HepG2 (cell line): ENCODE results near the gene KCNMA1. TPM values are rescaled to one million over a fixed set of nuclear protein-coding genes. Genes with fewer than 3 reads are reported as not detected.

ENCODE experiments used
- ATAC-seq: fragments of 200-7000 bp; cut with Tn5 transposase; 3 replicates; pipeline ENCODE4 v1.9.1; 2020; ENCODE audit warnings: mild to moderate bottlenecking, moderate library complexity
- BruUV-seq: library from RNA; stranded (reverse); fragments of 400-500 nt; replicated peaks from 2 replicates; lab custom pipeline; 2021; lab: Mats Ljungman, UMichigan
- CTCF ChIA-PET: fragments of 300-600 bp; formaldehyde crosslinking; extraction: SDS; loops from one replicate; lab custom pipeline; 2021; ENCODE audit warnings: low total read pairs, inconsistent platforms, low intra/inter-chr PET ratio; lab: Yijun Ruan, JAX
- POLR2A ChIA-PET: fragments of 350-600 bp; sonication (Branson Sonifier 250); formaldehyde crosslinking; loops from one replicate; lab custom pipeline; 2020; ENCODE audit warnings: antibody characterized with exemption, inconsistent platforms; lab: Yijun Ruan, JAX
- DNase-seq: peaks from one replicate; pipeline ENCODE4 v3.0.0-alpha.2; 2015; ENCODE audit warnings: low spot score
- FAIRE-seq: peaks from 3 replicates; lab custom pipeline; 2011; peaks lifted over from hg19 to GRCh38; lab: Jason Lieb, UNC
- H2AFZ ChIP-seq: one replicate; pipeline ENCODE4 v1.6.1; 2011; ENCODE audit warnings: low read length, inconsistent platforms
- H3K27ac ChIP-seq: fragments of 300-600 bp; 3 replicates; pipeline ENCODE4 v1.8.0; 2011; ENCODE audit warnings: mixed run types, mild to moderate bottlenecking, mixed read lengths, low read length, inconsistent platforms; ENCODE audit not compliant: insufficient read depth; ENCODE audit errors: extremely low read length
- H3K27me3 ChIP-seq, 2 experiments: fragments of 200-600 bp in 1 of 2; 2 replicates in 1 of 2; 3 replicates in 1 of 2; pipeline versions ENCODE4 v1.6.0 to v1.8.0; 2011; ENCODE audit warnings: low read length in 2 of 2, mild to moderate bottlenecking in 2 of 2, moderate library complexity in 2 of 2, inconsistent platforms in 1 of 2; ENCODE audit not compliant: insufficient read depth in 2 of 2, control insufficient read depth in 1 of 2
- H3K36me3 ChIP-seq, 2 experiments: fragments of 200-600 bp in 1 of 2; replicated peaks in 1 of 2; 2 replicates in 1 of 2; 3 replicates in 1 of 2; pipeline versions ENCODE4 v1.5.1 to v1.8.0; 2011; ENCODE audit warnings: low read length in 2 of 2, inconsistent platforms in 1 of 2; ENCODE audit not compliant: insufficient read depth in 2 of 2, control insufficient read depth in 1 of 2
- H3K4me1 ChIP-seq: 2 replicates; pipeline ENCODE4 v1.5.1; 2012; ENCODE audit warnings: low read length, inconsistent platforms; ENCODE audit not compliant: insufficient read depth
- H3K4me2 ChIP-seq: 2 replicates; pipeline ENCODE4 v1.6.0; 2011; ENCODE audit warnings: low read depth, low read length, inconsistent platforms
- H3K4me3 ChIP-seq, 3 experiments: fragments of 200-600 bp in 1 of 3; sonication (generic), shearing (Covaris generic) in 1 of 3; replicated peaks in 1 of 3; 2 replicates each; pipeline ENCODE4 v1.5.1; 2011 to 2016; ENCODE audit warnings: low read length in 3 of 3, inconsistent platforms in 2 of 3, low read depth in 2 of 3, mild to moderate bottlenecking in 2 of 3, control low read depth in 1 of 3, mixed read lengths in 1 of 3; ENCODE audit not compliant: insufficient read depth in 1 of 3
- H3K79me2 ChIP-seq: one replicate; pipeline ENCODE4 v1.6.1; 2011; ENCODE audit warnings: low read length, inconsistent platforms; ENCODE audit not compliant: insufficient read depth
- H3K9ac ChIP-seq: 2 replicates; pipeline ENCODE4 v1.6.0; 2011; ENCODE audit warnings: mild to moderate bottlenecking, low read depth, low read length, inconsistent platforms; ENCODE audit not compliant: insufficient read depth
- H3K9me3 ChIP-seq: 2 replicates; pipeline ENCODE4 v1.5.1; 2012; ENCODE audit warnings: mild to moderate bottlenecking, low read length
- H4K20me1 ChIP-seq: 2 replicates; pipeline ENCODE4 v1.6.0; 2011; ENCODE audit warnings: inconsistent platforms, mild to moderate bottlenecking, low read length, moderate library complexity; ENCODE audit not compliant: insufficient read depth
- HNRNPH1 ChIP-seq: fragments of 200-400 bp; formaldehyde crosslinking; optimal IDR thresholded peaks from 2 replicates; pipeline ENCODE3; 2017; ENCODE audit warnings: mild to moderate bottlenecking, low read depth, low read length
- NCOR1 ChIP-seq: fragments of 200-600 bp; sonication (generic); IDR thresholded peaks from 2 replicates; pipeline ENCODE4 v1.7.0; 2017; ENCODE audit warnings: antibody characterized with exemption, low read length, borderline replicate concordance
- RFX3 ChIP-seq: IDR thresholded peaks from 2 replicates; pipeline ENCODE4 v1.6.1; 2016; ENCODE audit warnings: missing biosample characterization, missing genetic modification reagents
- RFXAP ChIP-seq: sonication (generic); formaldehyde crosslinking; IDR thresholded peaks from 2 replicates; pipeline ENCODE4 v1.4.0; 2020; ENCODE audit warnings: missing genetic modification reagents, borderline replicate concordance
- ZNF615 ChIP-seq: sonication (generic); formaldehyde crosslinking; IDR thresholded peaks from 2 replicates; pipeline ENCODE4 v1.5.0; 2020; ENCODE audit warnings: mild to moderate bottlenecking, missing genetic modification reagents, borderline replicate concordance
- WGBS: methylation state at CpG from one replicate; pipeline ENCODE4 v1.1.6; 2017; ENCODE audit warnings: low lambda C conversion rate; 5-methylcytosine and 5-hydroxymethylcytosine counted together
- in situ Hi-C: cut with HindIII; loops from 2 replicates; pipeline ENCODE4 v1.10.0; 2017; ENCODE audit warnings: low pct_unique_long_range_greater_than_20kb; ENCODE audit not compliant: extremely low pct_ligation_motif_present
- intact Hi-C: fragments of 100-400 bp; cut with micrococcal nuclease; formaldehyde crosslinking; loops from one replicate; pipeline ENCODE4 v1.10.0; 2022; ENCODE audit not compliant: unreplicated experiment
- polyA plus RNA-seq, 8 experiments: library from polyadenylated mRNA; depleted of rRNA in 3 of 8; stranded (reverse) in 7 of 8; unstranded in 1 of 8; fragments of >200 nt; fragmentation: Illumina TruSeq in 4 of 8; extraction: Trizol in 4 of 8; gene quantifications; 2 replicates each; pipeline versions ENCODE4 v1.2.1 to v1.2.3, GENCODE V29; 2011 to 2016; ENCODE audit warnings: low read depth in 4 of 8, missing spikeins in 1 of 8, mixed read lengths in 1 of 8; ENCODE audit not compliant: insufficient read depth in 1 of 8
- total RNA-seq, 5 experiments: library from RNA; depleted of rRNA; stranded (reverse); fragments of >200 nt; fragmentation: Illumina TruSeq; extraction: Trizol; gene quantifications; 2 replicates each; pipeline ENCODE4 v1.2.3, GENCODE V29; 2016; ENCODE audit warnings: low read depth in 1 of 5
- TF ChIP-seq, protein P1 (sequence below): sonication (generic); formaldehyde crosslinking; IDR thresholded peaks from 2 replicates; pipeline ENCODE4 v1.5.1; 2020; ENCODE audit warnings: mild to moderate bottlenecking, missing genetic modification reagents, borderline replicate concordance

KCNMA1 gene
- total and polyA plus RNA-seq, 2 of the 13 experiments (the other 11 are each of a cell fraction or from before 2014, with no cell fraction given), result 0.02 TPM; not detected in 1

DNA sequence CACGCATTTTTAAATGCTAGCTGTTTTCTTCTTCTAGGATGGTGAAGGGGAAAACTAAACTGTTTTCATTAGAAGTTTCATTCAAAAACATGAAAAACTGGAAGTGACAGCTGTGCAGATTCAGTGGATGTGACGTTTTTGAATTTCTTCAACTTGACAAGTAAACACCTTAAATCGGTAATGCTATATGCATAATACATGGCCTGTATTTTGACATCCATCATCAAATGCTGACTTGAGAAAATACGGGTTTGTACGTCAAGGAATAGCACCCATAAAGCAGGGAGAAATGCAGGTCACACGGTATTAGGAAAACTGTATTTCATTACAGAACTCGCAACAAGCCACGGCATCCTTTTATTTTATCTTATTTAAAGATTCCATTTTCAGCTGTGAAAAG is 720.5 kb downstream of the KCNMA1 start:
- in situ Hi-C loops (no loop called here), intact Hi-C loops (no loop called here)
- Histone ChIP-seq H3K9me3 (no peaks in the 10 kb centered on the region), H3K79me2 (no peaks in the 10 kb centered on the region), H3K27ac (no peak overlapping the region), H3K9ac (no peak overlapping the region), H3K27me3 (peaks cover 0 to 10% of the 10 kb centered on the region in 2 experiments; a peak in 2 of 5 replicates), H3K36me3 (no peaks in the 10 kb centered on the region), H2AFZ (no peak overlapping the region), H3K4me3 (no peak overlapping the region), H4K20me1 (no peaks in the 10 kb centered on the region), H3K4me2 (no peak overlapping the region), H3K4me1 (no peaks in the 10 kb centered on the region)
- CTCF ChIA-PET, result no interaction called here
- 37% methylated on average over 8 of the region's 8 CpGs for WGBS
- BruUV-seq, result no TSS peak
- DNase-seq (no peak), ATAC-seq (no peak), FAIRE-seq (no peak)
- TF ChIP-seq RFX3 (CRISPR knock-in tag) (no peak), NCOR1 (no peak)
- POLR2A ChIA-PET, result no interaction called here

DNA sequence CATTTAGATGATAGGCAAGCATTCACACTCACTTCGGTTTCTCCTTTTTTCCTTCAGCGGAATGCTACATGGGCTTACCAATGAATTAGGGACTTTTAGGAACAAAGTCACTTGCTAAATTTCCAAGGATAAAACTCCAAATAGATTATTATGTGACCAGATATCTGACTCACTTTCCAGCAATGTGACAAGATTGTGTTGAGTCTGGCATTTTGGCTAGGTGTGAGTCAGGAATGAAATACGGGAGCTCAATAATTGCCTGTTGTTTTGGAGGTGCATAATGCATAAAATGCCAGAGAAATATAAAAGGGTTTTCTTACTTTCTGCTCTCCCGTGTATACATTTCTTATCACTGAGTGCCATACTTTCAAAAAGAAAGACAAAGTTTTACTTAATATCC is 721.1 kb downstream of the KCNMA1 start:
- ChIA-PET CTCF (no interaction called here), POLR2A (no interaction called here)
- Histone ChIP-seq H2AFZ (no peak overlapping the region), H3K79me2 (no peaks in the 10 kb centered on the region), H3K9ac (no peak overlapping the region), H3K27ac (no peak overlapping the region), H3K36me3 (no peaks in the 10 kb centered on the region), H3K9me3 (no peaks in the 10 kb centered on the region), H3K4me2 (no peak overlapping the region), H3K27me3 (peaks cover 0 to 10% of the 10 kb centered on the region in 2 experiments; a peak in 2 of 5 replicates), H4K20me1 (no peaks in the 10 kb centered on the region), H3K4me3 (no peak overlapping the region), H3K4me1 (no peaks in the 10 kb centered on the region)
- WGBS, result 13% methylated on average over 4 of the region's 4 CpGs
- TF ChIP-seq, protein P1, sequence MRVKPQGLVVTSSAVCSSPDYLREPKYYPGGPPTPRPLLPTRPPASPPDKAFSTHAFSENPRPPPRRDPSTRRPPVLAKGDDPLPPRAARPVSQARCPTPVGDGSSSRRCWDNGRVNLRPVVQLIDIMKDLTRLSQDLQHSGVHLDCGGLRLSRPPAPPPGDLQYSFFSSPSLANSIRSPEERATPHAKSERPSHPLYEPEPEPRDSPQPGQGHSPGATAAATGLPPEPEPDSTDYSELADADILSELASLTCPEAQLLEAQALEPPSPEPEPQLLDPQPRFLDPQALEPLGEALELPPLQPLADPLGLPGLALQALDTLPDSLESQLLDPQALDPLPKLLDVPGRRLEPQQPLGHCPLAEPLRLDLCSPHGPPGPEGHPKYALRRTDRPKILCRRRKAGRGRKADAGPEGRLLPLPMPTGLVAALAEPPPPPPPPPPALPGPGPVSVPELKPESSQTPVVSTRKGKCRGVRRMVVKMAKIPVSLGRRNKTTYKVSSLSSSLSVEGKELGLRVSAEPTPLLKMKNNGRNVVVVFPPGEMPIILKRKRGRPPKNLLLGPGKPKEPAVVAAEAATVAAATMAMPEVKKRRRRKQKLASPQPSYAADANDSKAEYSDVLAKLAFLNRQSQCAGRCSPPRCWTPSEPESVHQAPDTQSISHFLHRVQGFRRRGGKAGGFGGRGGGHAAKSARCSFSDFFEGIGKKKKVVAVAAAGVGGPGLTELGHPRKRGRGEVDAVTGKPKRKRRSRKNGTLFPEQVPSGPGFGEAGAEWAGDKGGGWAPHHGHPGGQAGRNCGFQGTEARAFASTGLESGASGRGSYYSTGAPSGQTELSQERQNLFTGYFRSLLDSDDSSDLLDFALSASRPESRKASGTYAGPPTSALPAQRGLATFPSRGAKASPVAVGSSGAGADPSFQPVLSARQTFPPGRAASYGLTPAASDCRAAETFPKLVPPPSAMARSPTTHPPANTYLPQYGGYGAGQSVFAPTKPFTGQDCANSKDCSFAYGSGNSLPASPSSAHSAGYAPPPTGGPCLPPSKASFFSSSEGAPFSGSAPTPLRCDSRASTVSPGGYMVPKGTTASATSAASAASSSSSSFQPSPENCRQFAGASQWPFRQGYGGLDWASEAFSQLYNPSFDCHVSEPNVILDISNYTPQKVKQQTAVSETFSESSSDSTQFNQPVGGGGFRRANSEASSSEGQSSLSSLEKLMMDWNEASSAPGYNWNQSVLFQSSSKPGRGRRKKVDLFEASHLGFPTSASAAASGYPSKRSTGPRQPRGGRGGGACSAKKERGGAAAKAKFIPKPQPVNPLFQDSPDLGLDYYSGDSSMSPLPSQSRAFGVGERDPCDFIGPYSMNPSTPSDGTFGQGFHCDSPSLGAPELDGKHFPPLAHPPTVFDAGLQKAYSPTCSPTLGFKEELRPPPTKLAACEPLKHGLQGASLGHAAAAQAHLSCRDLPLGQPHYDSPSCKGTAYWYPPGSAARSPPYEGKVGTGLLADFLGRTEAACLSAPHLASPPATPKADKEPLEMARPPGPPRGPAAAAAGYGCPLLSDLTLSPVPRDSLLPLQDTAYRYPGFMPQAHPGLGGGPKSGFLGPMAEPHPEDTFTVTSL (CRISPR knock-in tag), result no peak
- no peak for TF ChIP-seq HNRNPH1
- TF ChIP-seq ZNF615 (CRISPR knock-in tag), result no peak
- no peak for TF ChIP-seq RFXAP (CRISPR knock-in tag)
- in situ Hi-C loops, result no loop called here
- BruUV-seq, result no TSS peak
- DNase-seq, result no peak
- no peak for ATAC-seq
- intact Hi-C loops, result no loop called here
- FAIRE-seq, result no peak
